GM19395 (cell line): Measurements from ENCODE around the gene MAG.
A peak's percentile ranks its signal among the peaks of the same experiment; 100 is the strongest.

Source experiments
- ATAC-seq: cut with Tn5 transposase; IDR thresholded peaks from one replicate; pipeline ENCODE4 v1.9.1; 2021; ENCODE audit warnings: mild to moderate bottlenecking, moderate library complexity; ENCODE audit not compliant: unreplicated experiment

Gene MAG

DNA sequence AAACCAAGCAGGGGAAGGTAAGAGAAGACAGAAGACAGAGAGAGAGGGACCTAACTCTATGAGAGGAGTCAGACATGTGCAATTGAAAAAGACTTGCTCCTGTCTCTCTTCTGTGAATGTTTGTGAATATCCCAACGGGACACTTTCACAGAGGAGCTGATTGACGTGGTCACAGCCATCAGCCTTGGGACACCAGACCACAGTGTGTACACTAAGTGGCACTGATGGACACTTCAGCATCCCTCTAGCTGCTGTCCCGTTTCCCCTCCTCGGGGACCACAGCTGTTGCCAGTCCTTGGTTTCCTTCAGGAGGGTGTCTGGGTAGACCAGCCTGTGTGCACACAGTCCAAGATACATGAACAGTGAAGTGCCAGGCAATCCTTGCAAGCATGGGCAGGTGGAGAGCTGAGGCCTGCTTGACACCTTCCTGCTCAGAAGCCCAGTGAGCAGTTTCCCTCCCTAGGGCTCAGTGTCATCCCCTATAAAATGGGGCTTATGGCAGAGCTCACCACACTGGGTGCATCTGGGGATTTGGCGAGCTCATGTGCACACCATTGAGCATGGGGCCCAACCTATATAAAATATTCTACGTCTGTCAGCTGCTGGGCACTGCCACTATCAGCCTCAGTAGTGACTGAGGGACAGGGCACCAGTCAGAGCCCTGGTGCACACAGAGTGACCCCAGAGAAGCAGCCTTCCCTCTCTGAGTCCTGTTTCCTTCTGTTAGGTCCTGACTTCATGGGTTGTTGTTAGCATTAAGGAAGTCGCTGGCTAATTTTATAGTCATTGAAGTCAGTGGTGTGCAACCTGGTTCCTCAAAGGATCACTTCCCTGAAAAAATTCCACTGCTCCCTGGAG lies 27.5 kb upstream of the MAG start:
- ATAC-seq, result no peak

DNA sequence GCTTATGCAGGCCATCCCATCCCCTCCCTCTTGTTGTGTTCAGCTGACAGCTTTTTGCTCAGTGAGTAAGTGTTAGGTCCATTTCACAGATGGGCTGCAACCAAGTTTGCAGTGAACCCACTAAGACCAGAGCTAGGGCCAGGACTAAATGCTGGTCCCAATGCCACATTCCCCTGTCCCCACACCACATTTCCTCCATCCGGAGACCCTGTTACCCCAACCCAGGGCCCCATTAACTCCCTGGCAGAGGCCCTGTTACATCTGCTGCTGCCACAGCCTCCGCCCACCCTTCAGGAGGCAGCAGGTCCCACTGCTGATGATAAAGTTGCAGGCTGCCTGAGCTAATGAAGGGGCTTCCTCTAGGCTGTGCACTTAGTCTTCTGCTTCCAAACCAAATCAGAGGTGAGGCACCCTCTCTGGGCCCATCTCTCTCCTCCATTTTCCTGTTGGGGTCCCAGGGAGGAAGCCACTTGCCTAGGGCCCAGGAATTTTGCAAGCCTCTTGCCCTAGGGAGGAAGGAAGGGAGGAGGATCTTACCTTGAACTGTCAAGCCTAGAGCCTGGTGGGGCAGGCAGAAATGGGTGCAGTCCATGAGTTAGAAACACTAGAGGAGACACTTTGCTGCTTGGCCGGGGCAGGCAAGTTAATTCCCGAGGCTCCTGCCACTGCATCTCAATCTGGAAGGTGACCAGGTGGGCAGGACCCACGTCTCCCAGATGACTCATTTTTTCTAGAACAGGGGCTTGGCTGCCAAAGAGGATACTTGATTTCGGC lies 26.6 kb upstream of the MAG start:
- ATAC-seq, result no peak

DNA sequence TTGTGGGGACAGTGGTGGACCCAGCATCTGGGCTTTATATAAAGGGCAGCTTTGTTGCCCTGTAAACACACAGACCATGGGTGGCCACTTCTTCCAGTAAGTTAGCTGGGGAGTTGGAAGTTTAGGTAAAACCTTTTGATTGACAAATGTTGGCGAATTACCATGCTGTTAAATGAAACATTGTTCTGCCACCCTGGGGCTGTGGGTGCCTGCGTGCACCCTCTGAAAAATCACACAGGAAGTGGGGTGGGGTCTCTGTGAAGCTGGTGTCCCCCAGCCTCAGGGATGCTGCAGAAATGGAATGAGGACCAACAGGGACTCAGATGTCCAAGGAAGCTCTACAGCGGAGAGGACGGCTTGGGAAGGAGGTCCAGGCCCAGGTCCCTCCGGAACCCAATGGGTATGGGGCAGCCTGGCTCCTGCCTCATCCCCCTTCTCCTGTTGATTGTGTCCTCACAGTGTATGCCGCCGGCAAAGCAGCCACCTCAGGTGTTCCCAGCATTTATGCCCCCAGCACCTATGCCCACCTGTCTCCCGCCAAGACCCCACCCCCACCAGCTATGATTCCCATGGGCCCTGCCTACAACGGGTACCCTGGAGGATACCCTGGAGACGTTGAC lies 26.0 kb upstream of the MAG start:
- no peak for ATAC-seq

DNA sequence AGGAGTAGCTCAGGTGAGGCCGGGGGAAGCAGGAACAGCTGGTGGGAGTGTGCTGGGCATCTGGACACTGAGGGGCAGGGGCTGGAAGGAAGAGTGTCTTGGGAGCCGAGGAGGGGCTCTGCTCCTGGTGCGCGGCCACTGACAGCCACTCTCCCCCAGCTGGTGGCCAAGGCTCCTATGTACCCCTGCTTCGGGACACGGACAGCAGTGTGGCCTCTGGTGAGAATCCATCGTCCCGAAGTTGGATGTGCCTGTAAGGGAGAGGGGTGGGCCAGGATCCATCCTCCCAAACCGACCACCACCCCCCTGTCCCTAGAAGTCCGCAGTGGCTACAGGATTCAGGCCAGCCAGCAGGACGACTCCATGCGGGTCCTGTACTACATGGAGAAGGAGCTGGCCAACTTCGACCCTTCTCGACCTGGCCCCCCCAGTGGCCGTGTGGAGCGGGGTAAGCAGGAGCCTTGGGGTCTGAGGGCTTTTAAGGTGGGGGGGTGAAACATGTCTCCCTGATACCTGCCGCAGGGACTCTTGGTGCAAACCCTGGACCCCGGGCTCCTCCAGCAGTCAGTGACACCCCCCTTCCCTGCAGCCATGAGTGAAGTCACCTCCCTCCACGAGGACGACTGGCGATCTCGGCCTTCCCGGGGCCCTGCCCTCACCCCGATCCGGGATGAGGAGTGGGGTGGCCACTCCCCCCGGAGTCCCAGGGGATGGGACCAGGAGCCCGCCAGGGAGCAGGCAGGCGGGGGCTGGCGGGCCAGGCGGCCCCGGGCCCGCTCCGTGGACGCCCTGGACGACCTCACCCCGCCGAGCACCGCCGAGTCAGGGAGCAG lies 25.2 kb upstream of the MAG start:
- no peak for ATAC-seq

DNA sequence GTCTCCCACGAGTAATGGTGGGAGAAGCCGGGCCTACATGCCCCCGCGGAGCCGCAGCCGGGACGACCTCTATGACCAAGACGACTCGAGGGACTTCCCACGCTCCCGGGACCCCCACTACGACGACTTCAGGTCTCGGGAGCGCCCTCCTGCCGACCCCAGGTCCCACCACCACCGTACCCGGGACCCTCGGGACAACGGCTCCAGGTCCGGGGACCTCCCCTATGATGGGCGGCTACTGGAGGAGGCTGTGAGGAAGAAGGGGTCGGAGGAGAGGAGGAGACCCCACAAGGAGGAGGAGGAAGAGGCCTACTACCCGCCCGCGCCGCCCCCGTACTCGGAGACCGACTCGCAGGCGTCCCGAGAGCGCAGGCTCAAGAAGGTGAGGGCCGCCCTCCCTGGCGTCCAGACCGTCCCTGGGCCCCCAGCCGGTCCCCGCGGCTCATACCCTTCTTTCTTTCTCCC lies 24.6 kb upstream of the MAG start:
- ATAC-seq, result no peak

DNA sequence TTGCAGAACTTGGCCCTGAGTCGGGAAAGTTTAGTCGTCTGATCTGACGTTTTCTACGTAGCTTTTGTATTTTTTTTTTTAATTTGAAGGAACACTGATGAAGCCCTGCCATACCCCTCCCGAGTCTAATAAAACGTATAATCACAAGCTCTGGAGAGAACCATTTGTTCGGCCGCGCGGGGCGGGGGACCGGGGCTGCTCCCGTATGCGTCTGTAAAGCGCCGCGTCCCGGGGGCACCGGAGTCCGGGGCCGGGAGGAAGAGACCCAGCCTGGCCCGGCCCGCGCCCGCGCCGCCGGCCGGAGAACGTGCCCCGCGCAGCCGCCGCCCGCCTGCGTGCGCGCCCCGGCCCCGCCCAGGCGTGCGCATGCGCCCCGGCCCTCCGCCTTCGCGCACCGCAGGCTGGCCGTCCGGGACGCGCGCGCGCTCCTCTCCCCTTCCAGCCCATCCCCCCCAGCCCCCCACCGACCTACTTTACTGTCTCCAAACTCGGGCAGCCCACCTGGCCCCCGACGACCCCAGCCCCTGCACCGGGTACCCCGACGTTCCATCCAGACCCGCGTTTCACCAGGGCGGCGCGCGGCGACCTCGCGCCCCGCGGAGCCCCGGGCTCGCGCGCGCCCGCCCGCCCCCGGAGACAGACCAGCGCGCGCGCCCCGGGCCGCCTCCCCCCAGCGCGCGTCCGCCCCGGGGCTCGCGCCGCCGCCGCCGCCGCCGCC lies 24.0 kb upstream of the MAG start:
- no peak for ATAC-seq

DNA sequence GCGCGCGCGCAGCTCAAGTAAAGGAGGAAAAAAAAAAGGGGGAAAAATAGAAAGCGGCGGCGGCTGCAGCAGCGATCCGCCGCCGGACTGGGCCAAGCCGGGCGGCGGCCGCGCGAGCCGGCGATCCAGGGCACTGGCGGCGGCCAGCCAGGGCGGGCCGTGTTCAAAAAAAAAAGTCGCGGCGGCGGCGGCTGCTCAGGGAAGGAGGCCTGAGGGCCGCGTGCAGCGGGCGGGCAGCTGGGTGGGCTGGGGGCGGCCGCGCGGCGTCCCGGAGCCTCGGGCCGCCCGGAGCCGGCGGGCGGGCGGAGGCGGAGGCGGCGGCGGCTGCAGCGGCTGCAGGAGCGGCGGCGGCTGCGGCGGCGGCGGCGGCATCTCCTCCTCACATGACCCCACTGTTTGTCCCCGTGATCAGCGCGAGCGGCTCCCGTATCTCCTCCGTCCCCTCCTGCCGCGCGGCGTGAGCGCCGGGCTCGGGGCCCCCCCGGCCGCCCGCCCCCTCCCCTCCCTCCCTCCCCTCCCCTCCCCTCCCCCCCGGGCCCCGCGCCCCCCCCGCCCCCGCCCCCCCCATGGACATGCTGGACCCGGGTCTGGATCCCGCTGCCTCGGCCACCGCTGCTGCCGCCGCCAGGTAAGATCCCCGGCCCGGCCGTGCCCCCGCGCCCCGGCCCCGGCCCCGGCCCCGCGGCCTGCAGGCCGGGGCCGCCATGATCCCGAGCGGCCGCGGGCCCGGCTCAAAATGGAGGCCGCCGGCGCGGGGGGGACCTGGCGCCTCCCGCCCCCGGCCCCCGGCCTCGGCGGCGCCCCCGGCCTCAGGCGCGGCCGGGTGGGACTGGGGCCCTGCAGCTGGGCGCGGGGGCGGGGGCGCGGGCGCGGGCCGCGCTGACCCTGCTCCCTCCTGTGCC lies 23.2 kb upstream of the MAG start, which contains the start of gene USF2:
TSS of gene USF2 (plus strand) at position 427 of the 902 bp plus-strand sequence. CDS start at position 567, 140 bp downstream.
- ATAC-seq, result no peak

DNA sequence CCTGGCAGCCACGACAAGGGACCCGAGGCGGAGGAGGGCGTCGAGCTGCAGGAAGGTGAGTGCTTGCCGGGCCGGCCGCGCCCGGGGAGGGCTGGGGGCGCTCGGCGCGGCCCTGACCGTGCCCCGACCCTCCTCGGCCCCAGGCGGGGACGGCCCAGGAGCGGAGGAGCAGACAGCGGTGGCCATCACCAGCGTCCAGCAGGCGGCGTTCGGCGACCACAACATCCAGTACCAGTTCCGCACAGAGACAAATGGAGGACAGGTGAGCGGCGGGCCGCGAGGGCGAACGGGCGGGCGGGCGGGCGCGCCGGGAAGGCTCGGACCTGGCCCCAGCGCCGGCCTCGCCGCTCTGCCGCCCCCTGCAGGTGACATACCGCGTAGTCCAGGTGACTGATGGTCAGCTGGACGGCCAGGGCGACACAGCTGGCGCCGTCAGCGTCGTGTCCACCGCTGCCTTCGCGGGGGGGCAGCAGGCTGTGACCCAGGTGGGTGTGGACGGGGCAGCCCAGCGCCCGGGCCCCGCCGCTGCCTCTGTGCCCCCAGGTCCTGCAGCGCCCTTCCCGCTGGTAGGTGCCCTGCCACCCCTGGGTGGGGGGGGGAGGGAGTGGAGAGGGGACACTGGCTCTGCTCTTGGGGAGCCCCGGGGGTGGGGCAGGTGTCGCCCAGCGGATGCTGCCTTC lies 22.4 kb upstream of the MAG start:
- peak; percentile 56 for ATAC-seq

DNA sequence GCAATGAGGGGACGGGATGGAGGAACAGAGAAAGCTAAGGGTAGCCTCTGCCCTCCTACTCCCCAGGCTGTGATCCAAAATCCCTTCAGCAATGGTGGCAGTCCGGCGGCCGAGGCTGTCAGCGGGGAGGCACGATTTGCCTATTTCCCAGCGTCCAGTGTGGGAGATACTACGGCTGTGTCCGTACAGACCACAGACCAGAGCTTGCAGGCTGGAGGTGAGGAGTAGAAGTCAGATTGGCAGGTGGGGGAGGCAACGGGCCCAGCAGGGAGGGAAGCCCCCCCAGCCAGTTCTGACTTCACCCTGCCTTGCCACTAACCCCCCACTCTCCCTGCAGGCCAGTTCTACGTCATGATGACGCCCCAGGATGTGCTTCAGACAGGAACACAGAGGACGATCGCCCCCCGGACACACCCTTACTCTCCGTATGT lies 21.6 kb upstream of the MAG start:
- no peak for ATAC-seq

DNA sequence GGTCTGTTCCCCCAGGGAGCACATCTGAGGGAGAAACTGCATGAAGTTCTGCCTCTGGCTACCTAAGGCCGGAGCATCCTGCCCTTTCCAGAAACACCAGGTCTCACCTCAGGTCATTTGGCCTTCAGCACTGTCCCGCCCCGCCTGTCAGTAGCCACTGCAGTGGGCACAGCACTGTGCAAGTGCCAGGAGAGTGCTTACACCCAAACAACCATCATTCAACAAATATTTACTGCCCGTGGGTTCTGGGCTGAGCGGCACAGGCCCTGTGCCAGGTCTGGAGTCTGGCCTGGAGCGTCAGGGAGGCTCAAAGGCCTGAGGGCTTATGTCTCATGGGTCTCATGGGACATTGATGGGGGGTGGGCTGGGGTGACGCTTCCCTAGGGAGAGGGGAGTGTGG lies 20.4 kb upstream of the MAG start:
- no peak for ATAC-seq

DNA sequence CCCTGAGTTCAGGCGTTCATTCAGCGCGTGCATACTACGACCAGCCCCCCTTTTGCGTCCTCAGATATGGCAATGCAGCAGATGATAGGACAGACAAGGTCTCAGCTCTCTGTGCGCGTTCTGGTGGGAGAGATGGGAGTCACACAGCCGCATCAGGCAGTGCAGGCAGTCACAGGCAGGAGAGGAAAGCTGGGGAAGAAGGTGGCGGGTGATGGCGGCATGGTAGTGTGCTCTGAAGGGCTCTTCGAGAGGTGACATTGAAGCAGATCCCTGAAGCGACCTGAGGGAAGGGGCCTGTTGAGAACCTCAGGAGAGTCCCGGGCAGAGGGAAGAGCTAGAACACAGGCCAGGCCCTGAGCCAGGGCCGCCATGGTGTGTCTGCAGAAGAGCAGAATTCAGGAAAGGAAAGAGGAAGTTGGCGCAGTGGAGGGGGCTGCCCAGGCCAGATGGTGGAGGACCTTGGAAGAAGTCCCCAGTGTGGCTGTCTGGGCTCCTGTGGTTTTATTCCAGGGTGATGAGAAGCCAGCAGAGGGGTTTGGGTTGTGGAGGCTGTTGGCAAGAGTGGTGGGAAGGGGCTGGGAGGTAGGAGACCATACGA lies 19.7 kb upstream of the MAG start:
- no peak for ATAC-seq

DNA sequence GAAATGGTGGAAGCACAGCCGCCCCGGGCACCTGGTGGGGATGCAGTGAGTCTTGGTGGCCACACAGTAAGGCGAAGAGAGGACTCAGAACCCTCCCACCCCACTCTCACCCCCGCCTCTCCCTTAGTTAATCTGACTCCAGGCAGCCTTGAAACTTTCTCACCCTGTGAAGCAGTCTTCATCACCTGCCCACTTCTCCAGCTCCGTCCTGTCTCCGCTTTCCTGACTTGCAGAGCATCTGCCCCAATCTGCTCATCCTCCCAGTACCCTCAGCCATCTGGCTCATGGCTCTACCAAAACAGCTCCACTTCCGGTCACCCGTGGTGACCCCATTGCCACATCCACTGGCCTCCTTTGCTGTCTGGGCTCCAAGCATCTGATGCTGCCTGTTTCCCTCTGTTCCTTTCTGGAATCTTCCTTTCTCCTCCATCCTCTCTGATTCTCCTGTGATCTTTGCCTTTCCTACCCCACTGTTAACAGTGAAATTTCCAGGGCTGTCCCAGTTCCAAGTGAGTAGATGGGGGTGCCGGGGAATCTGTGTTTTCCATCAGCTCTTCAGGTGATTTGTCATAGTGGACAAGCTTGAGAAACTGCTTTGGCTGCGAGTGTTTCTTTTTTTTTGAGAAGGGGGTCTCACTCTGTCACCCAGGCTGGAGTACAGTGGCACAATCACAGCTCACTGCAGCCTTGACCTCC lies 18.9 kb upstream of the MAG start:
- ATAC-seq, result no peak

DNA sequence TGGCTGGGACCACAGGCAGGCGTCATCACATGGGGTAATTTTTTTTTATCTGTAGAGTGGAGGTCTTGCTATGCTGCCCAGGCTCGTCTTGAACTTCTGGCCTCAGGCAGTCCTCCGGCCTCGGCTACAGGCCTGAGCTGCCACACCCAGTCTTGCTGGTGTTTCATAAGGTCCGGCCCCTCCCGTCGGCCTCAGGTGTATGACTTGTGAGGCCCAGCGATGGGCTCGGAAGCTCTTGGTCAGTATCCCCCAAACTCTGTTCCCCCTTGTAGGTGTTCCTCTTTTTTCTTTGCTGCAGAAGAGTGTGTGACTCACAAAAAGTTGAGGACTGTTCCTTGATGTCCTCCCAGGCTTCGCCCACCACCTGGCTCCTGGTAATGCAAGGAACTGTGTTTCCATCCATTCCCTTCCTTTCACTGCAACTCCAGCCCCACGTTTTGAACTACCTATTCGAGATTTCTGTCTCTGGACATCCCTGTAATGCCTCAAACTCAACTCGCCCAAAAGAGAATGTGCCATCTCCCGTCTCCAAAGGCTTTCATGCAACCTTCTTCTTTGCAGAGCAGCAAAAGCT lies 18.2 kb upstream of the MAG start:
- ATAC-seq, result no peak

DNA sequence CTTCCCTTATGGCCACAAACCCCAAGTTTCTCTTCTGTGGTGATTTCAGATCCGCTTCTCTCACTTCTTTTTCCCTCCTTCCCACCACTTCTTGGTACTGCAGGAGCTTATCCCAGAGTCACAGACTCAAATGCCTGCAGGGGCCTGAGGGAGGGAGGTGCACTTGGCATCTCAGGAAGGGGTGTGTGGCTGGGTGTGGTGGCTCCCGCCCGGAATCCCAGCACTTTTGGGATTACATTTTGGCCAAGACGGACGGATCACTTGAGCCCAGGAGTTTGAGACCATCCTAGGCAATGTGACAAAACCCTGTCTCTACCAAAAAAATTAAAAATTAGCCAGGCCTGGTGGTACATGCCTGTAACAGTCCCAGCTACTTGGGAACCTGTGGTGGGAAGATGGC lies 17.6 kb upstream of the MAG start:
- ATAC-seq, result no peak

DNA sequence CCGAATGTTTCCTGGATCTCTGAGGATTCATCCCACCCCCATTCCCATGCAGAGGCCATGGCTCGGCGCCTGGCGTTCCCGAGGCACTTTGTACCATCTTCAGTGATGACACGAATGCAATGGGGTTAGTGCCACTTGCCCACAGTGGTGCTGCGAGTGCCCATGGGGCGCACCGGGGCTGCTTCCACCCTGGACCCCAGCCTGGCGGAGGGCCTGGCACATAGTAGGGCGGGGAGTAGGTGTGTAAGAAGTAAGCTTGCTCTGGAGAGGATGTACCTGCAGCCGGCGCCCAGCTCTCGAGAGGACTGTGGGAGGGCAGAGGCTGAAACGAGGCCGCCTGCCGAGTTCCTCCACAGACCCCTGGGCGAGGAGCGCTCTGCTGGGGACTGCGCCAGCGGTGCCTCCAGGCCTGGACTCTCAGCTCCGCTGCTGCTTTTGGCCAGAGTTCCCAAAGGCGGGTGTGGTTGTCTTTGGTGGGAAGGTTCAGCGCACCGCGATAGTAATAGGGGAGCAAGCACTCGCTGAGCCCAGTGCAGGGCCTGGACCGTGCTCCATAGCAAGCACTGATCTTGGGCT lies 15.2 kb upstream of the MAG start:
- ATAC-seq, result no peak

DNA sequence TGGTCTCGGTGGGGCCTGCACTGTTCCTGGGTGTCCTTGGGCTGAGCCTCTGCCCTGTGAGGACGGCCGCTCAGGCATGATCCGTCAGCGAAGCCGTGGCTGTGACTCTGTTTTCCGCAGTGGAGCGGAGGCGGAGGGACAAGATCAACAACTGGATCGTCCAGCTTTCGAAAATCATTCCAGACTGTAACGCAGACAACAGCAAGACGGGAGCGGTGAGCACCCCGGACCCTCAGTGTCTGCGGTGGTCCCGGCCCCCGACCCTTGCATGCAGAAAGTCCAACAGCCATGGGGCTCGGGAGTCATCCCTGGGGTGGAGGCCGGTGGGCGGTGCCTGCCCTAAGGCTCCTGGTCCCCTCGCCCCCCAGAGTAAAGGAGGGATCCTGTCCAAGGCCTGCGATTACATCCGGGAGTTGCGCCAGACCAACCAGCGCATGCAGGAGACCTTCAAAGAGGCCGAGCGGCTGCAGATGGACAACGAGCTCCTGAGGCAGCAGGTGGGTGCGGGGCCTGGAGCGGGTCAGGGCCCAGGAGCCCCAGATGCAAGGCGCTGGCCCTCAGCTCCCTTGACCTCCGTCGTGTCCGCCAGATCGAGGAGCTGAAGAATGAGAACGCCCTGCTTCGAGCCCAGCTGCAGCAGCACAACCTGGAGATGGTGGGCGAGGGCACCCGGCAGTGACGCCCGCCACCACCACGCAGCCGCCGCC lies 13.2 kb upstream of the MAG start:
- no peak for ATAC-seq
